ENCODE measurements around the gene TRIM63. TPM values are rescaled to one million over a fixed set of nuclear protein-coding genes. Genes with fewer than 3 reads are reported as not detected.

The TRIM63 gene
- total RNA-seq, 1 experiment from 2014 or later = not detected

DNA sequence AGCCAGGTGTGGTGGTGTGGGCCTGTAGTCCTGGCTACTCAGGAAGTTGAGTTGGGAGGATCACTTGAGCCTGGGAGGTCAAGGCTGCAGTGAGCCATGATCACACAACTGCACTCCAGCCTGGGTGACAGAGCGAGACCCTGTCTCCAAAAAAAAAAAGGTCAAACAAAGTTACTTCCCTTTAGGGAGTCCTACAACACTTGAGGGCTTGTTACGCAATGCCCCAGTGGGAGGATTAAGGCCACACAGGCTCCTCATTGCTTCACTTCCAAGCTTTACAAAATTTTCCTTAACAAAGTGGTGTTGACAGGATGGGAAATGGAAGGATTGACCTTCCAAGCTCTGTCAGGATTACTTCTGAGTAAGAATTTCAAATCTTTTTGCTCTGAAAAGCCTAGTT is 52.1 kb downstream of the TRIM63 start:
- Histone ChIP-seq H2BK5ac (ENCODE audit: insufficient read length, low read length) (no peak overlapping the region), H3K27ac (ENCODE audit: insufficient read length, low read depth, low read length) (no peak overlapping the region), H3K27me3 (ENCODE audit: insufficient read depth, low read length) (no peaks in the 10 kb centered on the region), H3K9ac (ENCODE audit: extremely low read depth, insufficient read length, low read length) (no peak overlapping the region), H2AFZ (ENCODE audit: low read length) (no peak overlapping the region), H2BK120ac (ENCODE audit: low read depth, low read length, poor library complexity, severe bottlenecking) (no peak overlapping the region), H3K23me2 (ENCODE audit: insufficient read length, low read depth, low read length, poor library complexity, severe bottlenecking) (no peaks in the 10 kb centered on the region), H3T11ph (ENCODE audit: low read length) (no peak overlapping the region), H2BK15ac (ENCODE audit: low read depth, low read length) (no peak overlapping the region), H3K4me2 (ENCODE audit: insufficient read depth, insufficient read length, low read length) (no peak overlapping the region), H4K5ac (ENCODE audit: insufficient read length, low read depth, low read length) (no peak overlapping the region), H3K56ac (ENCODE audit: insufficient read length, low read depth, low read length) (no peak overlapping the region), H3K18ac (ENCODE audit: insufficient read length, low read depth, low read length) (no peak overlapping the region), H2BK20ac (ENCODE audit: low read depth, low read length, poor library complexity, severe bottlenecking) (no peak overlapping the region), H3K79me2 (ENCODE audit: insufficient read depth, low read length) (no peaks in the 10 kb centered on the region), H3K4ac (ENCODE audit: low read depth, low read length) (no peak overlapping the region), H3K14ac (ENCODE audit: insufficient read depth, low read length) (no peak overlapping the region), H3K4me1 (ENCODE audit: insufficient read depth, low read length) (no peaks in the 10 kb centered on the region), H4K8ac (replicated peaks; ENCODE audit: insufficient read length, low read depth, low read length) (no peak overlapping the region), H4K91ac (ENCODE audit: insufficient read length, low read depth, low read length) (no peak overlapping the region), H3K79me1 (ENCODE audit: insufficient read depth, low read depth, low read length, poor library complexity, severe bottlenecking) (no peaks in the 10 kb centered on the region), H4K20me1 (ENCODE audit: control insufficient read depth, insufficient read depth, insufficient read length) (no peaks in the 10 kb centered on the region), H2BK12ac (ENCODE audit: insufficient read length, low read depth, low read length) (no peak overlapping the region), H3K9me3 (ENCODE audit: control insufficient read depth, low read depth, low read length) (no peaks in the 10 kb centered on the region), H3K23ac (ENCODE audit: insufficient read length, low read depth, low read length) (no peak overlapping the region), H2AK5ac (ENCODE audit: insufficient read length, low read length) (no peak overlapping the region)
- Mint-ChIP-seq H3K9me3 (no peaks in the 10 kb centered on the region), H3K4me1 (peaks cover 15 to 31% of the 10 kb centered on the region in 2 experiments), H3K27me3 (ENCODE audit: low read depth) (peaks cover 3% of the 10 kb centered on the region; the same call in 1 of the 2 replicates), H3K36me3 (ENCODE audit: insufficient read depth in 1 of 3, low read depth in 3 of 3) (no peaks in the 10 kb centered on the region), H3K27ac (no peak overlapping the region), H3K4me3 (no peak overlapping the region)
- no CpG with 5 or more reads among the region's 2 CpGs for WGBS (ENCODE audit: extremely low coverage, insufficient read length, low lambda C conversion rate)
- TF ChIP-seq, protein P1, sequence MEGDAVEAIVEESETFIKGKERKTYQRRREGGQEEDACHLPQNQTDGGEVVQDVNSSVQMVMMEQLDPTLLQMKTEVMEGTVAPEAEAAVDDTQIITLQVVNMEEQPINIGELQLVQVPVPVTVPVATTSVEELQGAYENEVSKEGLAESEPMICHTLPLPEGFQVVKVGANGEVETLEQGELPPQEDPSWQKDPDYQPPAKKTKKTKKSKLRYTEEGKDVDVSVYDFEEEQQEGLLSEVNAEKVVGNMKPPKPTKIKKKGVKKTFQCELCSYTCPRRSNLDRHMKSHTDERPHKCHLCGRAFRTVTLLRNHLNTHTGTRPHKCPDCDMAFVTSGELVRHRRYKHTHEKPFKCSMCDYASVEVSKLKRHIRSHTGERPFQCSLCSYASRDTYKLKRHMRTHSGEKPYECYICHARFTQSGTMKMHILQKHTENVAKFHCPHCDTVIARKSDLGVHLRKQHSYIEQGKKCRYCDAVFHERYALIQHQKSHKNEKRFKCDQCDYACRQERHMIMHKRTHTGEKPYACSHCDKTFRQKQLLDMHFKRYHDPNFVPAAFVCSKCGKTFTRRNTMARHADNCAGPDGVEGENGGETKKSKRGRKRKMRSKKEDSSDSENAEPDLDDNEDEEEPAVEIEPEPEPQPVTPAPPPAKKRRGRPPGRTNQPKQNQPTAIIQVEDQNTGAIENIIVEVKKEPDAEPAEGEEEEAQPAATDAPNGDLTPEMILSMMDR (conservative IDR thresholded peaks at IDR 0.05) = no peak
- no peak for DNase-seq
